HEK293 (cell line): ENCODE data around the gene DNM1L.

Experiments used
- CTCF ChIA-PET: fragments of 350-600 bp; formaldehyde crosslinking; extraction: SDS; loops from one replicate; lab custom pipeline; 2021; ENCODE audit warnings: antibody characterized with exemption; lab: Yijun Ruan, JAX
- POLR2A ChIA-PET: fragments of 300-600 bp; formaldehyde crosslinking; extraction: SDS; loops from one replicate; lab custom pipeline; 2020; ENCODE audit warnings: antibody characterized with exemption, inconsistent platforms; lab: Yijun Ruan, JAX
- H3K27ac ChIP-seq: fragments of 200-500 bp; sonication (Bioruptor generic); 2 replicates; pipeline ENCODE4 v1.5.1; 2014; ENCODE audit warnings: low read depth, low read length, control low read depth, inconsistent platforms; ENCODE audit errors: extremely low read depth
- H3K36me3 ChIP-seq, 2 experiments: fragments of 200-500 bp in 1 of 2; sonication (Bioruptor generic) in 1 of 2; 1 replicate in 1 of 2; 2 replicates in 1 of 2; pipeline ENCODE4 v1.5.1; 2014 to 2017; ENCODE audit warnings: inconsistent platforms in 2 of 2, low read length in 2 of 2; ENCODE audit not compliant: control insufficient read depth in 2 of 2, insufficient read depth in 1 of 2
- H3K4me1 ChIP-seq: fragments of 200-500 bp; sonication (Bioruptor generic); 2 replicates; pipeline ENCODE4 v1.5.1; 2014; ENCODE audit warnings: mild to moderate bottlenecking, low read length, inconsistent platforms; ENCODE audit not compliant: control insufficient read depth, insufficient read depth
- H3K4me3 ChIP-seq: 2 replicates; pipeline ENCODE4 v1.5.1; 2011; ENCODE audit warnings: low read depth, mild to moderate bottlenecking, control low read depth, low read length, moderate library complexity
- H3K9me3 ChIP-seq: fragments of 200-500 bp; sonication (Bioruptor generic); 2 replicates; pipeline ENCODE4 v1.5.1; 2014; ENCODE audit warnings: low read depth, low read length, inconsistent platforms; ENCODE audit not compliant: control insufficient read depth, insufficient read depth
- GLIS2 ChIP-seq: fragments of 450-650 bp; formaldehyde crosslinking; IDR thresholded peaks from 2 replicates; pipeline ENCODE4 v1.5.1; 2016; ENCODE audit warnings: missing biosample characterization, missing genetic modification characterization
- PRDM1 ChIP-seq: fragments of 450-650 bp; formaldehyde crosslinking; IDR thresholded peaks from 2 replicates; pipeline ENCODE4; 2016; ENCODE audit warnings: missing biosample characterization, missing genetic modification characterization
- PRDM10 ChIP-seq: fragments of 450-650 bp; formaldehyde crosslinking; IDR thresholded peaks from 2 replicates; pipeline ENCODE4 v1.5.1; 2016; ENCODE audit warnings: missing biosample characterization, missing genetic modification characterization
- SCRT1 ChIP-seq: fragments of 450-650 bp; formaldehyde crosslinking; IDR thresholded peaks from 2 replicates; pipeline ENCODE4 v1.5.1; 2016; ENCODE audit warnings: missing biosample characterization, missing genetic modification characterization, borderline replicate concordance
- SCRT2 ChIP-seq: fragments of 450-650 bp; formaldehyde crosslinking; IDR thresholded peaks from 2 replicates; pipeline ENCODE4 v1.5.1; 2016; ENCODE audit warnings: missing biosample characterization, missing genetic modification characterization
- ZBTB10 ChIP-seq: fragments of 450-650 bp; formaldehyde crosslinking; IDR thresholded peaks from 2 replicates; pipeline ENCODE4 v1.5.1; 2016; ENCODE audit warnings: missing biosample characterization, missing genetic modification characterization
- ZNF10 ChIP-seq: fragments of 450-650 bp; formaldehyde crosslinking; IDR thresholded peaks from 2 replicates; pipeline ENCODE4 v1.5.1; 2017; ENCODE audit warnings: missing biosample characterization, missing genetic modification characterization
- ZNF23 ChIP-seq: fragments of 450-650 bp; formaldehyde crosslinking; IDR thresholded peaks from 2 replicates; pipeline ENCODE4 v1.5.1; 2016; ENCODE audit warnings: missing biosample characterization, missing genetic modification characterization, borderline replicate concordance
- ZNF292 ChIP-seq: fragments of 450-650 bp; formaldehyde crosslinking; IDR thresholded peaks from 2 replicates; pipeline ENCODE4 v1.5.1; 2016; ENCODE audit warnings: low read depth, missing biosample characterization, missing genetic modification characterization, borderline replicate concordance
- ZNF324 ChIP-seq: fragments of 450-650 bp; formaldehyde crosslinking; IDR thresholded peaks from 2 replicates; pipeline ENCODE4 v1.5.1; 2016; ENCODE audit warnings: missing biosample characterization, missing genetic modification characterization
- ZNF350 ChIP-seq: fragments of 450-650 bp; formaldehyde crosslinking; IDR thresholded peaks from 2 replicates; pipeline ENCODE4 v1.5.0; 2017; ENCODE audit warnings: missing biosample characterization, mild to moderate bottlenecking, missing genetic modification characterization
- ZNF416 ChIP-seq: fragments of 450-650 bp; formaldehyde crosslinking; IDR thresholded peaks from 2 replicates; pipeline ENCODE4 v1.5.1; 2016; ENCODE audit warnings: missing biosample characterization, missing genetic modification characterization
- ZNF530 ChIP-seq: fragments of 450-650 bp; formaldehyde crosslinking; IDR thresholded peaks from 2 replicates; pipeline ENCODE4 v1.5.1; 2016; ENCODE audit warnings: low read depth, missing biosample characterization, missing genetic modification characterization
- ZNF558 ChIP-seq: fragments of 450-650 bp; formaldehyde crosslinking; IDR thresholded peaks from 2 replicates; pipeline ENCODE4 v1.5.1; 2016; ENCODE audit warnings: missing biosample characterization, missing genetic modification characterization
- ZNF571 ChIP-seq: fragments of 450-650 bp; formaldehyde crosslinking; IDR thresholded peaks from 2 replicates; pipeline ENCODE4 v1.5.0; 2017; ENCODE audit warnings: missing biosample characterization, missing genetic modification characterization
- ZNF585B ChIP-seq: fragments of 450-650 bp; formaldehyde crosslinking; IDR thresholded peaks from 2 replicates; pipeline ENCODE4 v1.5.1; 2016; ENCODE audit warnings: missing biosample characterization, missing genetic modification characterization
- ZNF677 ChIP-seq: fragments of 450-650 bp; IDR thresholded peaks from 2 replicates; pipeline ENCODE4 v1.5.0; 2018; ENCODE audit warnings: missing biosample characterization, mild to moderate bottlenecking, missing genetic modification characterization, moderate library complexity
- ZNF76 ChIP-seq: fragments of 450-650 bp; formaldehyde crosslinking; IDR thresholded peaks from 2 replicates; pipeline ENCODE4; 2016; ENCODE audit warnings: low read depth, missing biosample characterization, missing genetic modification characterization, borderline replicate concordance
- ZNF837 ChIP-seq: fragments of 450-650 bp; formaldehyde crosslinking; IDR thresholded peaks from 2 replicates; pipeline ENCODE4 v1.5.1; 2016; ENCODE audit warnings: missing biosample characterization, missing genetic modification characterization

DNM1L gene

GRCh38 chr12:32756476-32757066 is 77.5 kb downstream of the DNM1L start (continued):
- TF ChIP-seq SCRT1 (tag by site-specific recombination) = peak; percentile 7
- no peak for TF ChIP-seq ZBTB10 (tag by site-specific recombination)
- no peak for TF ChIP-seq ZNF10 (tag by site-specific recombination)
- no peak for TF ChIP-seq ZNF558 (tag by site-specific recombination)
- TF ChIP-seq ZNF677 (tag by site-specific recombination) = no peak
- no peak for TF ChIP-seq PRDM10 (tag by site-specific recombination)
- no peak for TF ChIP-seq ZNF292 (tag by site-specific recombination)
- TF ChIP-seq ZNF571 (tag by site-specific recombination) = no peak
- TF ChIP-seq ZNF530 (tag by site-specific recombination) = no peak
- no peak for TF ChIP-seq ZNF416 (tag by site-specific recombination)
- no peak for TF ChIP-seq ZNF585B (tag by site-specific recombination)
- no peak for TF ChIP-seq ZNF350 (tag by site-specific recombination)
- TF ChIP-seq SCRT2 = no peak; the same call in none of the 2 replicates

- TF ChIP-seq SCRT1 (tag by site-specific recombination) = peak; percentile 64; the same call in 1 of the 2 replicates
- TF ChIP-seq SCRT2 = peak; percentile 82
- TF ChIP-seq PRDM1 (tag by site-specific recombination) = no peak
- ChIA-PET POLR2A (interaction anchor here (2.6 kb wide), 1 partner anchor 1265 kb away, joined by 19 read pairs; the partner anchor contains the start of gene ALG10), CTCF (interaction anchor here (0.6 to 4.2 kb wide), 8 partner anchors 14 to 1717 kb away, joined by 3 to 66 read pairs (median 6); partner anchors contain the start of gene ALG10)
- Histone ChIP-seq H3K4me1 (peaks cover 2% of the 10 kb centered on the region; the same call in 1 of the 2 replicates), H3K9me3 (no peaks in the 10 kb centered on the region), H3K4me3 (no peak overlapping the region), H3K36me3 (peaks cover 13 to 21% of the 10 kb centered on the region in 2 experiments), H3K27ac (no peak overlapping the region)
Observed at GRCh38 chr12:32757157-32757556, 78.1 kb downstream of the DNM1L start.

- Histone ChIP-seq H3K9me3 (no peaks in the 10 kb centered on the region), H3K4me1 (no peaks in the 10 kb centered on the region; the same call in 1 of the 2 replicates), H3K36me3 (no peaks in the 10 kb centered on the region), H3K4me3 (no peak overlapping the region), H3K27ac (no peak overlapping the region)
- ChIA-PET CTCF (no interaction called here), POLR2A (no interaction called here)
- TF ChIP-seq ZNF324 (no peak), ZNF10 (tag by site-specific recombination) (no peak), GLIS2 (tag by site-specific recombination) (no peak), ZBTB10 (tag by site-specific recombination) (no peak), ZNF23 (tag by site-specific recombination) (no peak), PRDM10 (tag by site-specific recombination) (no peak), ZNF76 (no peak), ZNF837 (tag by site-specific recombination) (no peak)
Observed at GRCh38 chr12:32761716-32762115, 82.6 kb downstream of the DNM1L start.
